RWPE2 (cell line): ENCODE measurements around the gene ZMYND11.

Source experiments
- ATAC-seq: fragments of 200-7000 bp; cut with Tn5 transposase; 3 replicates; pipeline ENCODE4 v1.9.1; 2021; ENCODE audit warnings: low read depth
- DNase-seq: peaks from one replicate; pipeline ENCODE4 v3.0.0-alpha.2; 2020; ENCODE audit warnings: low spot score
- H3K27ac ChIP-seq: fragments of 450-650 bp; 2 replicates; pipeline ENCODE4 v1.5.1; 2017; ENCODE audit warnings: mild to moderate bottlenecking; ENCODE audit not compliant: poor library complexity, severe bottlenecking
- H3K27me3 ChIP-seq: fragments of 250-450 bp; sonication (Bioruptor Pico); 2 replicates; pipeline ENCODE4 v1.5.1; 2021; ENCODE audit warnings: mild to moderate bottlenecking, moderate library complexity; ENCODE audit not compliant: insufficient read depth, poor library complexity, severe bottlenecking
- H3K36me3 ChIP-seq: fragments of 250-450 bp; sonication (Bioruptor Pico); 2 replicates; pipeline ENCODE4 v1.5.1; 2020; ENCODE audit warnings: low read depth, mild to moderate bottlenecking, moderate library complexity
- H3K4me1 ChIP-seq: fragments of 250-450 bp; sonication (Bioruptor Pico); 2 replicates; pipeline ENCODE4 v1.5.1; 2021; ENCODE audit warnings: mild to moderate bottlenecking, moderate library complexity; ENCODE audit not compliant: insufficient read depth, poor library complexity, severe bottlenecking
- H3K4me3 ChIP-seq: fragments of 250-450 bp; sonication (Bioruptor Pico); 2 replicates; pipeline ENCODE4 v1.5.1; 2021; ENCODE audit warnings: mild to moderate bottlenecking, moderate library complexity; ENCODE audit not compliant: severe bottlenecking
- H3K9me3 ChIP-seq: fragments of 250-450 bp; sonication (Bioruptor Pico); 2 replicates; pipeline ENCODE4 v1.5.1; 2021; ENCODE audit warnings: mild to moderate bottlenecking, moderate library complexity; ENCODE audit not compliant: severe bottlenecking
- CTCF ChIP-seq: fragments of 450-650 bp; IDR thresholded peaks from one replicate; pipeline ENCODE4 v1.5.1; 2017; ENCODE audit warnings: mild to moderate bottlenecking, moderate library complexity; ENCODE audit not compliant: poor library complexity, severe bottlenecking

ZMYND11 gene

GRCh38 chr10:282294-283139 is 147.3 kb downstream of the ZMYND11 start:
- Histone ChIP-seq H3K36me3 (no peaks in the 10 kb centered on the region), H3K4me1 (no peaks in the 10 kb centered on the region), H3K9me3 (no peaks in the 10 kb centered on the region), H3K27me3 (no peaks in the 10 kb centered on the region), H3K4me3 (no peak overlapping the region), H3K27ac (no peak overlapping the region)
- DNase-seq (no peak), ATAC-seq (peak; percentile 38; the same call in 1 of the 3 replicates)
- no peak for TF ChIP-seq CTCF

- no peak overlapping the region for H3K4me3 ChIP-seq
- H3K9me3 ChIP-seq, result no peaks in the 10 kb centered on the region
- ATAC-seq, result no peak
- TF ChIP-seq CTCF, result no peak
- no peak overlapping the region for H3K27ac ChIP-seq
- H3K36me3 ChIP-seq, result no peaks in the 10 kb centered on the region
- DNase-seq, result no peak
- no peaks in the 10 kb centered on the region for H3K27me3 ChIP-seq
- no peaks in the 10 kb centered on the region for H3K4me1 ChIP-seq
These were observed 147.9 kb downstream of the ZMYND11 start for GRCh38 chr10:283140-283479.

- no peak overlapping the region for H3K4me3 ChIP-seq
- DNase-seq (no peak), ATAC-seq (no peak)
- no peaks in the 10 kb centered on the region for H3K27me3 ChIP-seq
- TF ChIP-seq CTCF, result no peak
- H3K36me3 ChIP-seq, result no peaks in the 10 kb centered on the region
- H3K4me1 ChIP-seq, result no peaks in the 10 kb centered on the region
- H3K9me3 ChIP-seq, result no peaks in the 10 kb centered on the region
- no peak overlapping the region for H3K27ac ChIP-seq
These were observed 148.7 kb downstream of the ZMYND11 start for GRCh38 chr10:283916-284356.

GRCh38 chr10:285216-285615 is 150.0 kb downstream of the ZMYND11 start:
- no peaks in the 10 kb centered on the region for H3K27me3 ChIP-seq
- H3K4me3 ChIP-seq, result no peak overlapping the region
- no peak for TF ChIP-seq CTCF
- H3K9me3 ChIP-seq, result no peaks in the 10 kb centered on the region
- H3K36me3 ChIP-seq, result no peaks in the 10 kb centered on the region
- H3K27ac ChIP-seq, result no peak overlapping the region
- no peaks in the 10 kb centered on the region for H3K4me1 ChIP-seq
- ATAC-seq, result no peak
- no peak for DNase-seq
